HCT116 (cell line): Measurements from ENCODE around the gene PLEKHA6. TPM values are rescaled to one million over a fixed set of nuclear protein-coding genes. Genes with fewer than 3 reads are reported as not detected.

Experiments used
- ATF3 ChIP-seq: IDR thresholded peaks from 2 replicates; pipeline ENCODE4 v1.6.1; 2012
- CBX3 ChIP-seq: IDR thresholded peaks from 2 replicates; pipeline ENCODE4 v1.6.1; 2012; ENCODE audit warnings: low read depth
- CEBPB ChIP-seq: IDR thresholded peaks from 2 replicates; pipeline ENCODE4 v1.6.1; 2012; ENCODE audit warnings: low read depth
- EZH2 ChIP-seq: fragments of 200-600 bp; sonication (generic); IDR thresholded peaks from 2 replicates; pipeline ENCODE4 v1.6.1; 2017; ENCODE audit warnings: antibody characterized with exemption, mixed run types
- EZH2phosphoT487 ChIP-seq: fragments of 200-600 bp; IDR thresholded peaks from 2 replicates; pipeline ENCODE4 v1.6.1; 2018; ENCODE audit warnings: antibody characterized with exemption, borderline replicate concordance
- FOSL1 ChIP-seq: IDR thresholded peaks from 2 replicates; pipeline ENCODE4 v1.6.1; 2012; ENCODE audit warnings: low read depth
- POLR2A ChIP-seq: IDR thresholded peaks from 2 replicates; pipeline ENCODE4 v1.7.0; 2011; ENCODE audit warnings: borderline replicate concordance; ENCODE audit not compliant: insufficient read depth, insufficient read length; ENCODE audit errors: extremely low read depth
- POLR2AphosphoS5 ChIP-seq: IDR thresholded peaks from 2 replicates; pipeline ENCODE4 v1.6.1; 2011; ENCODE audit warnings: mild to moderate bottlenecking, low read depth, low read length, moderate library complexity
- RAD21 ChIP-seq: IDR thresholded peaks from 2 replicates; pipeline ENCODE4 v1.6.1; 2012; ENCODE audit warnings: low read depth, mild to moderate bottlenecking
- SIN3A ChIP-seq: IDR thresholded peaks from 2 replicates; pipeline ENCODE4 v1.6.1; 2012; ENCODE audit warnings: low read depth
- SRF ChIP-seq: IDR thresholded peaks from 2 replicates; pipeline ENCODE4 v1.6.1; 2012; ENCODE audit warnings: low read depth
- TCF7L2 ChIP-seq: IDR thresholded peaks from 2 replicates; pipeline ENCODE4 v1.7.0; 2011; ENCODE audit warnings: borderline replicate concordance, inconsistent platforms; ENCODE audit not compliant: insufficient read depth, insufficient read length; ENCODE audit errors: extremely low read depth
- YY1 ChIP-seq: IDR thresholded peaks from 2 replicates; pipeline ENCODE4 v1.6.1; 2011; ENCODE audit warnings: low read length, low read depth, moderate library complexity, mild to moderate bottlenecking; ENCODE audit not compliant: insufficient replicate concordance; ENCODE audit errors: extremely low read depth
- ZBTB33 ChIP-seq: IDR thresholded peaks from 2 replicates; pipeline ENCODE4 v1.6.1; 2011; ENCODE audit warnings: mild to moderate bottlenecking, low read length, moderate library complexity; ENCODE audit not compliant: insufficient replicate concordance; ENCODE audit errors: extremely low read depth
- ZFX ChIP-seq: fragments of 450-650 bp; IDR thresholded peaks from 2 replicates; pipeline ENCODE4 v1.6.1; 2017
- ZNF274 ChIP-seq: fragments of 200-500 bp; sonication (Bioruptor generic); IDR thresholded peaks from 2 replicates; pipeline ENCODE4 v1.6.1; 2014; ENCODE audit warnings: mild to moderate bottlenecking, low read depth, low read length, inconsistent platforms
- total RNA-seq: library from RNA; stranded (reverse); gene quantifications from one replicate; pipeline ENCODE4 v1.2.1, GENCODE V29; 2021; ENCODE audit not compliant: unreplicated experiment

Gene PLEKHA6
- total RNA-seq, 1 experiment from 2014 or later, result 13.1 TPM

GRCh38 chr1:204345438-204345841, 14.3 kb downstream of the PLEKHA6 start (continued):
- no peak for TF ChIP-seq TCF7L2
- no peak for TF ChIP-seq ZNF274
- TF ChIP-seq YY1, result no peak
- TF ChIP-seq ZFX, result no peak
- no peak for TF ChIP-seq POLR2AphosphoS5
- no peak for TF ChIP-seq CEBPB
- TF ChIP-seq ZBTB33, result no peak
- TF ChIP-seq ATF3, result no peak
- no peak for TF ChIP-seq FOSL1
- TF ChIP-seq SIN3A, result no peak
- TF ChIP-seq EZH2, result no peak
- no peak for TF ChIP-seq RAD21
- TF ChIP-seq SRF, result no peak
- TF ChIP-seq EZH2phosphoT487, result no peak
- no peak for TF ChIP-seq POLR2A
- no peak for TF ChIP-seq CBX3
